A204.1 (cell line): ENCODE data around the gene KCNJ16.

Experiments used
- FAIRE-seq: peaks from 2 replicates; lab custom pipeline; 2012; peaks lifted over from hg19 to GRCh38; lab: Jason Lieb, UNC

Gene KCNJ16

DNA sequence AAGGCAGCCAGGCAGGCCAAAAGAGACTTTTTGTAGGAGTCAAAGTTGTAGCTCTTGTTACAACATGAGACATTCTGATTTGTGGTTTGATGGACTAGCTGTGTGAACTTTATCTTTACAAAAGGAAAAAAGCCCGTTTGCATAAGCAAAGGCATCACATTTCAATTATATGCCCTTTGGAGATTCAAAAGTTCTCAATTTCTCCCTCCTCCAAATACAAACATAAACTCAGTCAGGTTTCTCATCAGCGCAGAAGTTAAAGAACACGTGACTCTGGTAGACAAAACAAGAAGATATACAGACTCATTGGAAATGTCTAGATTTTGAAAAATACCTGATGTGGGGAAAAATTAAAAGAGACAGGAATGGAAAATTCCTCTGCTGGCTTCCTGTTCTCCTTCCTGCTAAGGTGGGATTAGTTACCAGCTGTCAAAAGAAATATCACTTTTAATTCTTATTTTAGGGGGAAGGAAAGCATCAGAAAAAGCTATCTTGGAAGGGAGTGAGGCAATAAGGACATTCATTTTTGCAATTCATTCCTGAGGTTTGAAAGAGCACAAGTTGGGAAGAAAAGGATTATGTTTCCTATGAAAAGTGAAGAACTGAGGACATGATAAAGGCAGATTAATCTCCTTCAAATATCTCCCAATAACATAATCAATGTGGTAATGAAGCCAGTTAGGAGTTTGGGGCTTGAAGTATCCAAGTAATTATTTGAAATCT, 4.6 kb upstream of the KCNJ16 start:
- no peak for FAIRE-seq

DNA sequence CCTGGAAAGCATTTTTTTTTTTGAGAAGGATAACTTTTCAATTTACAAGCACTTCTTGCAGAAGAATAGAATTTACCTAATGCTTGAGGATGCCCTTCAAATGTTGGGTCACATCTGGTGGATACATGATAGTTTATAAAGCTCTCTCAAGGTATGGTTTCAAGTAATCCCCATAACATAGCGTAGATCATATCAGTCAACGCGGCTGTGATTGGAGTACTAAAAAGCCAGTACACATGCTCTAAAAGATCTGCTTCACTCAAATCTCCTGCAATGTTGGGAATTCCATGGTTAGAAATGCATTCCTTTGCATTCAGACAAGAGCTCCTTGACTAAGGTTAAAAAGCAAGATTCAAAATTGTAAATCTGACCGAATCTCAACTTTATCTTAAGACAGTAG, 3.9 kb upstream of the KCNJ16 start:
- no peak for FAIRE-seq

DNA sequence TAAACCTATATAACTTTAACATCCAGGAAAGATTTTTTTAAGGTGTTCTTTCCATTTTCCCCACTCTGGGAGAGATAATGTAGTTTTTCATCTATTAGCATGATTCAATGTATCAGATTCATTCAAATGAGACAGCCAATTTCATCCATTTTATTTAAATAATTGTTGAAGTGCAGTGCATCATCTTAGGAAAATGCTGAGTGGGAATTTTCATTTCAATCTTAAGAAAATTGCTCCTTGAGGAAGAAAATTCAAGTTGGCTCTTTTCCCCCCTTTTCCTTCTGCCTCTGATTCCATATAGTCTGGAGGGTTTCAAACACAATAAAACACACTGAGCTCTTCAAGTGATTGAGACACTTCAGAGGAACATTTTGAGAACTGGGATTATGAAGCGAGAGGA, 3.4 kb upstream of the KCNJ16 start:
- FAIRE-seq, result no peak

DNA sequence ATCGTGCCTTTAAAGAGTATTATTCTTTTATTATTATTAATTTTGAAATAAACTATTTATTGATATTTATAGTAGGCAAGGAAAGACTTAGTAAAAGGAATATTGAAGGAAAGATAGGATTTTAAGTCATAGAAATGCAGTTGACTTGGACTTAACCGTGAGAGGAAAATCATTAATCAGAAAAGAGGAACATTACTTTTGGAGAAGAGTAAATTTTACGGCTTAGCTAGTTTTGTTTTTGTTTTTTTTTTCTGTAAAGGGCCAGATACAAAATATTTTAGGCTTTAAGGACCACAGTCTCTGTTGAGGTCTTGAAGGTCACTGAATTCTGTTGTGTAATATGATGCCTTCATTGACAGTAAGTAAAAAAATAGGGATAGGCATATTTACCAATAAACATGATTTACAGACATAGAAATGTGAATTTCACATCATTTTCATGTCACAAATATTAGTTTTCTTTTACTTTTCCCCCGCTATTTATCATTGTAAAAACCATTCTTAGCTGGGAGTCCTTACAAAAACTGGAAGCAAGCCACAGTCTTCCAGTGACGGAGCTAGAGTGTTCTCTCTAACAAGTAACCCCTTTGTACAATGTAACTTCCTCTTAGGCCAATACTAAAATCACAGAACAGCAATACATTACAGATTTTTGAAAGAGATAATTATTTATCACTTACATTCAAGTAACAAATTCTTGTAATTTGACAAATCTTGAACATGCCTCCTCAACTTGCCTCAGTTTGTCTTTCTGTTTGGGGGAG, 2.3 kb upstream of the KCNJ16 start:
- FAIRE-seq, result no peak

DNA sequence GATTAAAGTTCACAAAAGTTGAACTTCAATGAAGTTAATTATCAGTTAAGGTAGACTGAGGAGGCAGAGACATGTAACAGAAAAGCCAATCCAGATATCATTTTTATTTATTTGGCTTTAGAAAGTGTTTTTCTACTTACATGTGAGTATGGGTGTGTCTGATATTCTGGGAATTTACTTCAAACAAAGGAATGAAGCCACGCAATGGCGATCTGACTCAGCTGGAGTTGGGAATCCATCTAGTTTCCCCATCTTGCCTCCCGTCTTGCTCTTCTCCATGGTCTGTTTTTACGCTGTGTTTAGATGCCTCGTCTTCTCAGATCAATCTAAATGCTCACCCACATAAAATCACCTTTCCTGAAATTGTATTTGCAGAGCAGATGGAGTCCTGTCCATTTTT, 1.7 kb upstream of the KCNJ16 start:
- FAIRE-seq, result no peak

DNA sequence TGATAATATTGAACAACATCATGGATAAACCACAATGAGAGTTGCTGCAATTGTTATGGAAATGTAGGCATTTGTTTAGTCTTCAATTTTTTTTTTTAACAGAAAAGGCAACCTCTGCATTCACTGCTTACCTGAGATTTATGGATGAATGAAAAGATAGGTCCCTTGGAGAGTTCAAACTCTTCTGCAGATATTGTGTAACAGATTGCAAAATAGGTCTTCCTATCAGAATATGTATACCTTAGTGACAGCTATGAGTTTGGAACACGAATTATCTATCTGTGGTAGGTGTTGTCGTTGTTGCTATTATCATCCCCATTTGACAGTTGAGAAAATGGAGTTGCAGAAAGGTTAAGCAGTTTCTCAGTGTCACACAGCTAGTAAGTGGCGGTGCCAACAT, 1.2 kb upstream of the KCNJ16 start:
- no peak for FAIRE-seq

DNA sequence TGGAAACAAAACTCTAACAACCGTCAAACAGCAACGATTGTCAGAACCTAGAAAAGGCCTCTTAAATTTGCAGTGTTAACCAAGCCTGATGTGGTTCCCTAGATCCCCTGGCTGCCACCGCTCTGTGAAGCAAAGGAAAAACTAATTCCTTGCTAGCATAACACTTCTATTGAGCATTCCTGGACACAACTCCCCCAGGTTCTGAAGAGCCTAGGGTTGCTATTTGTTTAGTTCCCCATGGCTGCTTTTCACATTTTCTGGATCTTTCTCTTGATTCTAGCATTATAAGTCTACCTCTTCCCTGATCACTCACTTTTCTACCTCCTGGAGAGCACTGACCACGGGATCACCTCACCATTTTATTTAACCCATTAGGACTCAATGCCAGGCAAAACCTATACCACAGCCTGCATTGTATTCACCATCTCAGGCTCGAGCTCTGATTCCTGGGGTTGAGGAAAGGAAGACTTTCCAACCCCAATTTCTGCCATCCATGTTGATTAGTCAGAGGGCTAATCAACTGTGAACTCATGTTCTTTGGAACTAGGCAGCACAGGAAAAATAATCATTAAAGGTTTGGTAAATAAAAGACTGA, 692 bp upstream of the KCNJ16 start:
- FAIRE-seq, result no peak

DNA sequence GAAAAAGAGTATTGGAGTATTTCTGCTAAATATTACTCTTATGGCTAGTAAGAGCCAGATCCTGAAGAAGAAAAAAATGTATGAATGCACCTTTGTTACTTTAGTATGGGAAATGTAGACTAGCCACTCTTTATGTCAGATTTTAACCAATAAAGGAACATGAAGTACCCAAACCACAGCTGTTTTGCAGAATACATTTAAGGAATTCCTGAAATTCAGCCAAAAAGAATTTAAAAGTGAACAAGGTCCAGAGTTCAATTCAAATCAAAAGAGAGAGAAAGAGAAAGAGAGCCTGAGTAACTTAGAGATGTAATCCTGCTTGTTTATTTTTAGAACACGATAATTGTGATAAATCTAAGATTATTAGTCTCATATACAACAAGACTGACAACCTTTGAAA, 1.2 kb downstream of the KCNJ16 start:
- FAIRE-seq, result no peak

DNA sequence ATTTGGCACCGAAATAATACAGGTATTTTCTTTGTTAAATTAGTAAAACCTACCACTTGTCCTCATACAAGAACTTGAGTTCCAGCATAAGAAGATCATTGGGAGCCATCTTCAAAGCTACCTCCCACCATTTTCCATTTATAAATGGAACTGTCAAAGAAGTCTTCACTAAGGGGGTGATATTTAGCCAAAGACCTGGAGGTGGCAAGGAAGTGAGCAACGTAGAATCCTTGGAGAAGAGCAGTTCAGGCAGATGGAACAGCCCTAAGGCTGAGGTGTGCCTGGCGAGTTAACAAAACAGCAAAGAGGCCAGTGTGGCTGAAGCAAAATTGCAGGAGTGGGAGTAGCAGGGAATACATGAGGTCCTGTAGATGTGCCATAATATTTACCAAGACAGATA, 1.8 kb downstream of the KCNJ16 start:
- no peak for FAIRE-seq

DNA sequence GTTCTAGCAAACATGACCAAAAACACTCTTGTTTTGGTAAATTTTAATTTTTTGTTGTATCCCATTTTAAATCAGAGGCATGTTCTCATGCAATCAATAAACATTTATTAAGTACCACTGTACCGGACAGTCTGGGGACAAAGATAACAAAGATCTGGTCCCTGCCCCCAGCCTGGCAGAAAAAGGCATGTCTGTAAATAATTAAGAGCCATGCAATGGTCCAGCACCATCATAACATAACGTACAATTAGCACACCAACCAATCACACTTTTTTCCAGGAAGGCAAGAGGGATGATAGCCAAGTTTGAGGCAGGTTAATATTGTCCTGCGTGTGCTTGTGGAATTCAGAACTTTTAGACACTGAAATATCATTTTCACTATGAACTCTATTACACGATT, 3.5 kb downstream of the KCNJ16 start:
- FAIRE-seq, result no peak

DNA sequence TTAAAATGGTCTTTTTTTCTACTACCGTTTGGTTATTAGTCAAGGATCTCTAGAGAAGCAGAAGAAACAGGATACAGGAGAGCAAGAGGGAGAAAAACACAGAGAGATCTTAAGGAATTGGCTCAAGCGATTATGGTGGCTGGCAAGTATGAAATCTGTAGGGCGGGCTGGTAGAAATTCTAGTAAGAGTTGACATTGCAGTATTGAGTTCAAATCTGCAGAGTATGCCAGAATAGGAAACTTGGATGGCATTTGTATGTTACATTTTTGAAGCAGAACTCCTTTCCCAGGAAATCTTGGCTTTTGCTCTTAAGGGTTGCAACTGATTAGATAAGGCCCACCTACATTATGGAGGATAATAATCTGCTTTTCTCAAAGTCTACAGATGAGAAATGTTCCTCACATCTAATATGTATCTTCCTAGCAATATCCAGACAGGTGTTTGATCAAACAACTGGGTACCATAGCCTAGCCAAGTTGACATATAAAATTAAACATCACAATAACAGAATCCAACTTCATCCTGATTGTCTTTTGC, 4.0 kb downstream of the KCNJ16 start:
- FAIRE-seq, result no peak

DNA sequence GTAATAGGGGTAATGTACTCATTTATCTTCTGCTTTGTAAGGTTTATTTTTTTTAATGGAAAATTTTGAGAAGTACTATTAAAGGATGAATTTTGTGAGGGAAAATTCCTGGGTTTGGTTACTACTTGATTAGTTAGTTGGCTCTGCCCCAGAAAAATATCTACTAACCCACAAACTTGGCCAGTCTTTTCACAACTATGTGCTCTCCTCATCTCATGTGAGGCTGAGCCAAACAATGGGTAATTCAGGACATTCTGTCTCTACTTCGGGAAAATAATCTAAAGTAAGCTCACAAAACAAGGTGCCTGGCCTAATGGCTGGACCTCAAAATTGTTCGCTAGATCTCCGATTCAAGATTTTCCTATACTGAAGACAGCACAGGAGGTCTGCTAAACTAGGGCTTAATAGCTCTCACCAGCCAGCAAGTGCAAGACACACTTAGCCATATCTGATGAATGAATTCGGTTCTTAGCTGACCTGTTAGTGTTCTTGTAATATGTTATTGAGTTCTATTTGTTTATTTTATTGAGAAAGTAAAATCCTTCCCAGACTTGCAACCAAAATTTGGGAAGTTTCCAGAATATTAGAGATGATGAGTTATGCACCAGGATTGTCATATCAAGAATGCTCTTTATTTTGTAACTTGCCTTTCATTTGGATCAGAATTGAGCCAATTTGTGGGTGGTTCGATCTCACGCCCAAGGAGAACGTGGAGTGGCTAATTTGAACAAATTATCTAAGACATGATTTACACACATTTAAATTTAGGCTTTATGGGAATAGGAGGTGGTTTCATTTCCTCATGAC, 5.7 kb downstream of the KCNJ16 start:
- FAIRE-seq, result no peak

DNA sequence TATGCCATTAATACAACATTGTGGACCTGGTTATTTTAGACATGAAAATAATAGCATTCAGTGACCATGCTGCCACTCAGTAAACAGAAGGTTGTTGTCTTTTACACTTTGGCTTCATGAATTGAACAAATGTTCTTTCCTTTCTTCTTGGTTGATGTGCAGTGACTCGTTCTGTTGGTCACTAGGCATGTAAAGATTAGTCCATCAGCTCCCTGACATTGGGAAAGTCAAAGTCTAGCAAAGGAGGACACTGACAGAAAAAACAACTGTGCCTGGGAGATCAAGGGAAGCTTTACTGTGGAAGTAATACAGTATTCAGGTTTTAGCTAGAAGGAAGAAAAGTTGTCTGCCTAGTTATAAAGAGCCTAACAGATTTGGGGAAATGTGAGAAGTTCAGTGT, 6.9 kb downstream of the KCNJ16 start:
- FAIRE-seq, result no peak

DNA sequence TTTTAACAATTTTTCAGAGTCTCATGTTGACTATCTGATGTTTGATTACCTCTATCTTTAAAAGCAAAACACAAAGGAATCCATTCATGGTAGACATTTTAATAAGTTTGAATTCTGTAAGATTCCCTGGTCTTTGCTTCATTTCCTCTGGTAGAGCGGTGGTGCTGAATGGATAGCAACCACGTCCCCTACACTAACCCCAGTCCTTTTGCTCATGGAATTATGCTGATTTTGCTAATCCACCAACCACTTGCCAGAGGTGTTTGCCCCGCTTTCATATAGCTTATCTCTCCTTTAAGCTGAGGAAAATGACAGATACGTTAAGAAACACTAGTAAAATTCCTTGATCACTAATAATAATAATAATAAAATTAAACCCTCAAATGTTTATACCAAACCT, 9.5 kb downstream of the KCNJ16 start:
- FAIRE-seq, result no peak

DNA sequence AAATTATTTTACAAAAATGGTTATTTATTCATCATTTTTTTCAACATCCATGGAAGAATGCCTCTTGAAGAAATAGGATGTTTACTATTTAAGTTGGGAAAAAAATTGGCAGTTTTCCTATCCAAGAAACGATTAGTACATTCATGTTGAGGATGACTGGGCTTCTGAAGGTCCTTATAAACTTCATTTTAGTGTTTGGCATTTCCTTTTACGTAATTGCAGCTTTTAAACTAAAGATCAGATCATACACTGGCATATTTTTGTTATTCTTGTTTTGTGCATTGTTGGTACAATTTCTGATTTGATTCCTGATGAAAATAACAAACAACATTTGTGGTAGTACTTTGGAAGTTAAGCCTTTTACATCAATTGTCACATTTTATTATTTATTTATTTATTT, 11.5 kb downstream of the KCNJ16 start:
- FAIRE-seq, result no peak

DNA sequence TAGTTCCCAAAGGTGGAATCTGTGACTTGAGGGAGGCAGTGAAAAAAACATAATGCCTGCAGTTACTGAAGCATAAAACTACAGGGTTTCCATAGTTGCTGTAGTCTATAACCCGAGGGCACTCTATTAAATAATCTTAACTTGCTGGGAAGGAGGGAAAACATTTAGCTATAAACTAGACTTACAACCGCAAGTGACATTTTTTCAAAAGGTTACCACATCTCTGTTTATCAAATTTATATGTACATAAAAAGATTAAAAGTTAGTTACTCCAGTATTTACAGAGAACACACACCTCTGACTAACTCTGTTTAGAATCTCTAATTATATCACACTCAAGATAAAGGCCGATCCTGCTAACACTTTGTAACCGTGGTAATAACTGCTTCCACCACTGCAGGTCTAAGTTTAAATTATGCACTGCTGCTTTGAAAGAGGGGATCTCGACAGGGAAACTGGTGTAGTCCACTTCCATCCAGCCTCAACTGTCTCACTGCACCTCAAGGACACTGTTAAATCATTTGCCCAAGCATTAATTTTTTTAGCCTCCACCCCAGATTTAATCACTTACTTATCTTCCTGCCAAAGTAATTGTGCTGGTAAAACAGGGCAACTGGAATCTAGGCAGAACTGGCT, 14.6 kb downstream of the KCNJ16 start:
- no peak for FAIRE-seq

DNA sequence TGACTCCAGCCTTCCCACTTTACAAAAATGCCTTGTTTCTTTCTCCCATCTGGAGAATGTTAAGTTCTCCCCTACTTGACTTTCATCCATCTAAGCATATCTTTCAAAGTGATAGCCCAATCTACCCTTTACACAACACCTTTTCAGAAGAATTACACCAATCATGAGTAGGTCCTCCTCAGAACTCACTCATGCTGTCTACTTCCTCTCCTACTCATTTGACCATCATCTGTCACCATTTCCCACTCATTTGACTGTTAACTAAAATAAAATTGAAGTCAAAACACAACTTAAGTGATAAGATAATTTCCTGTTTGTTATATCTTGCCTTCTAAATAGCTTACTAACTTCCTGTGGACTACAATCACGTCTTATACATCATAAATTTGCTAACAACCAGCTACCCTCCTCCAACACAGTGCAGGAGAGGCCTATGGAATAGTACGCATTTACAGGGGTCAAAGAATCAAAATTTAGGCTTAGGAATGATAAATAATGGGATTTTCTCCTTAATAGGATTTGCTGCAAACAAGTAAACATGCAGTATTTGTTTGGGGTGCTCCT, 16.1 kb downstream of the KCNJ16 start:
- FAIRE-seq, result no peak

DNA sequence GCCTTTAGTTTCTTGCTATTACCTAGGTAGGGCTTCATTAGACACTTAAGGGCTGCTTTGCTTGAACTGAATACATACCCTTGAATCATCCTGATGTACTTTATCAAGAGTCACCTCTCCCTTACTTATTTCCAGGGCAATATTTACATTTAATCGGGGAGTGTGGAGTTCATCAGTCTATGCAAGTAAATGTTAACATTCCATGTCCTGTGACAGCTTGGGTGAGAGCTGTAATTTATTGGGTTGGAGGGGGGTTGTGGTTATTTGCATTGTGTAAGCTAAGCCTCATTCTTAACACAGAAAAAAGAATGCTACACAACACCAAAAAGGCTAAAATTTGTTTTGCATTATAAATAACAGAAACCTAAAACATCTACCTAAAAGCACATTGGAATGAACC, 16.7 kb downstream of the KCNJ16 start:
- FAIRE-seq, result no peak

DNA sequence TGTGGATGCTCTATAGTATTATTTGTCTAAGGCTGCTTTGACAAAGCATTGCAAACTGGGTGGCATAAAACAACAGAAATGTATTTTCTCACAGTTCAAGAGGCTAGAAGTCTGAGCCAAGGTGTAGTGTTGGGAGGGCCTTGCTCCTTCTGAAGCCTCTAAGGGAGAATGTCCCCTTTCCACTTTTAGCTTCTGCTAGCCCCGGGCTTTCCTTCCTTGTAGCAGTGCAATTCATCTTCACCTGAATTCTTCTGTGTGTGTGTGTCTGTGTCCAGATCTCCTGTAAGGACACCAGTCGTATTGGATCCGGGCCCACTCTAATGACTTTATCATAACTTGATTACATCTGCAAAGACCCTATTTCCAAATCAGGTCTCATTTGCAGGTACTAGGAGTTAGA, 18.1 kb downstream of the KCNJ16 start:
- no peak for FAIRE-seq

DNA sequence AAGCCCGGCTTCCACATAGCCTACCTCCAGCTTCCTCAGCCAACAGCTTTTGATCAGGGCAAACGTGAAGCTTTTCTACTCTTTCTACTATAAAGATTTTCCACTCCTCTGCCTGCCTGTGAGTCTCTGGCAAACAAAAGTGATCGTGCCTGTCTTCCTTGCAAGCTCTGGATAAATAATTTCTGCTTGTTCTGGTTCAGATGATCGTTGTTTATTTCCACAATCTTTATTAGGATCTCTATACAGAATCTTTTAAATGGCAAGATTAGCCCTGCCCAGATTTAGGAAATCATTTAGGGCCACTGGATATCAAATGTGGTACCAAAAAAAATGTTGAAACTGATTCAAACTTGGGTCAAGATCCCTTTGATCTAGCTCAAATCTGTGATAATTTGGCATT, 20.4 kb downstream of the KCNJ16 start:
- FAIRE-seq, result no peak

DNA sequence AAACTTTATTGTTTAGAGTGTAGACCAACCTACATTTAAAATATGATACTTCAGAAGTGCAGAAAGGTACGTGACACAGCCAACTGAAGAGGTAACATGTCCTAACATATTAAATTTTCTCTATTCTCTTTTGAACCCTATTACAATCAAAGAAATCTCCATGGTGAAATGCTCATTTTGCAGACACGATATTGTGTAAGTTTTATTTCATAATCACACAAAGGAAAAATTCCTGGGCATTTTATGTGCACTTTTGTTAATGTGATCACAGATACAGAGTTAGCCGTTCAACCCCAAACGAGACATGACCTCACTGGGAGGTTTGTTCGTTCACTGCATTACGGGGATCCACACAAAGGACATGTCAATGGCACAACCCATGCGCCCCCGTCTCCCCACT, 21.8 kb downstream of the KCNJ16 start:
- FAIRE-seq, result no peak

DNA sequence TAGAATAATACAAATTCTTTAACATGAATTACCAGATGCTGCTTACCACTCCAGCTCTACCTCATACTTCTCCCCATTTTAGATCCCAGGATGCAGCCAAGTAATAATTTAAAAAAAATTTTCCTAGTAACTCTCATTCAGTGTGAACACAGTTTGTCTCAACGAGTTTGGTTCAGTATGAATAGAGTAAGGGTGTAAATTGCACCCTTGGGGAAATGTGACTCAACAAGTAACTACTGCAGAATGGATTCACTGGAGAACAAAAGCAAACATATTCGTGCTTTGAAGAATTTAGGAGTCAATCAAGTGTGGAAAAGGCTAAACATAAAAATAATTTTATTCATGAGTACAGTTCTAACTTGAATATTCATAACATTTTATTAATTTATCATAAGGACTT, 23.0 kb downstream of the KCNJ16 start:
- FAIRE-seq, result no peak
